CD4-positive, alpha-beta T cell treated with Interleukin-6 for 4 hours (primary cell): ENCODE data around the gene DDX51.
"Not testable (repeated sequence)": the region's sequence is repeated elsewhere in the genome, so short reads cannot be mapped to it uniquely, and the experiment has no call there.

Source experiments
- DNase-seq: peaks from one replicate; pipeline ENCODE4 v3.0.0-alpha.2; 2020; ENCODE audit warnings: mixed read lengths

Gene DDX51

DNA sequence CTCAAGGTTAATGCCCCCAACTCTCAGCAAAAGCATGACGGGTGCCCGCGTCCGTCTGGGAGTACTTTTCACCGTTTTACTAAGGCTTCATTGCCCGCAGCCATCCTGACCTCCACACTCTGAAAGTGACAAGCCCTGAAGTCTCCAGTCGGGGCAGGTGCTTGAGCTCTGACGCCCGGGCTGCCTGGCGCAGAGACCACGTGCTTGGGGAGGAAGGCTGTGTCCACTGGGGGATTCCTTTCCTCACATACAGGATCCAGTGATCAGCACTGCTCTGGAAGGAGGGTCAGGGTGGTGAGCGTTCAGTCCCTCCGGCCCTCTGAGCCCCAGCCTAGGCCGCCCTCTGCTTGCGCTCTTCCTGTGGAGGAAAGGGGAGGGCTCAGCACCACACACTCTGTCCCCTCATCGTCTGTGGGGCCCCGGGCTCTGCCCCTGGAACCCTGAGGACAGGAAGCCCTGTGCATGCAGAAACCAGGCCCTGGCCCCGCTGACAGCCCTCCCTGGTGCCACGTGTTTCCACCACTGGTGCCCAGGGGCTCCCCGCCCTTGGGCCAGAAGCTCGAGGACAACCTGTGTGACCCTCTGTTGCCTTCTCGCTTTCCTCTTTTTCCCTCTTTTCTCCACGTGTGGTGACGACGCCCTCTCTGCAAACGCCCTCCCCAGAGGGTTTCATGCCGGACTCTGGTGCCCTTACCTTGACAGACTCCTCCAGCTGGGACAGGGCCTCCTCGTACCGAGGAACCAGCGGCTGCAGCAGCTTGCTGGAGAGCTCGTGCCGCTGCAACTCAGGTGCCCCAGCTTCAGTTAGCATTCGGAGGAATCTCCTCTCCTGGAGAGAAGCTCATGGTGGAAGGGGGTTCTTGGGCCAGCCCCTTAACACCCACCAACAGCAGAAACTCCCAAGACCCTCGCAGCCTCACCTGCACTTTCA is 4.9 kb downstream of the DDX51 start:
- no peak for DNase-seq

DNA sequence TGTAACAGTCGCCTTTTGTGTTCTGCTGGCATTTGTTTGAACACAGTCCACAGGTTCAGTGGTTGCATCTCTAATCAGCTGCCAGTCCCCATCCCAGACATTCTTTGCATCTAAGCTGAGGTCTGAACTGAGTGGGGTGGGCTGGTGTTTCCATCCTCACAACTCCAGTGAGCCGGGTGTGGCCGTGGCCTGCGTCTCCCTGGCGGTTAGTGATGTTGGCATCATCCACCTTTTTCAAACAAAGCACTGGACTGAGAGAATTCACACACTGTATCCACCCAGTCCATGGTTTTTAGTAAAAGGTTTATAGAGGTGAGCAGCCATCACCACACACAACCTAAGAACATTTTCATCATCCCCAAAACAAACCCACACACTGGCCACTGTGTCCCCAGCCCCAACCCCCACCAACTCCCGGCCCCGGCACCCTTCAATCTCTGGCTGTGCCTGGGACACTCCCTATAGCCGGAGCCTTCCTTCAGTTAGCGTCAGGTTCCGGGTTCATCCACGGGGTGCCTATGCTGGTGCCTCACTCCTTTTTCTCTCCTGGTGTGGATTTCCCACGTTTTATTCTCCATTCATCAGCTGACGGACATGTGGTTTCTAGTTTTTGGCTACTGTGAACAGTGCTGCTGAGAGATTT is 6.5 kb downstream of the DDX51 start:
- DNase-seq = no peak

DNA sequence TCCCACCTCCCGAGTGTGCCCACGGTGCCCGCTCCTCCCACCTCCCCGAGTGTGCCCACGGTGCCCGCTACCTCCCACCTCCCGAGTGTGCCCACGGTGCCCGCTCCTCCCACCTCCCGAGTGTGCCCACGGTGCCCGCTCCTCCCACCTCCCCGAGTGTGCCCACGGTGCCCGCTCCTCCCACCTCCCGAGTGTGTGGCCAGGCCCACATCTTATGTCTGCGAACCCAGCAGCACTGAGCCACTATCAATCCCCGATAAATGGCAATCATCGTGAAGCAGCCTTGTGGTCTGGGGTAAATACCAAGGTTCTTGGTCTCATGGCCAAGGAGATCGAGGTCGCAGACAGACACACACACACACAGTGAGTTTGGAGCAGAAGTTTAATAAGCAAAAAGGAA is 7.9 kb downstream of the DDX51 start:
- DNase-seq = not testable (repeated sequence)

- not testable (repeated sequence) for DNase-seq
Measured at GRCh38 chr12:132134653-132135183, 9.4 kb downstream of the DDX51 start.

- DNase-seq = no peak
Measured at GRCh38 chr12:132133952-132134652, 10.0 kb downstream of the DDX51 start.

GRCh38 chr12:132132609-132133430 is 11.3 kb downstream of the DDX51 start:
- no peak for DNase-seq

GRCh38 chr12:132131952-132132351 is 12.2 kb downstream of the DDX51 start:
- DNase-seq = no peak

DNA sequence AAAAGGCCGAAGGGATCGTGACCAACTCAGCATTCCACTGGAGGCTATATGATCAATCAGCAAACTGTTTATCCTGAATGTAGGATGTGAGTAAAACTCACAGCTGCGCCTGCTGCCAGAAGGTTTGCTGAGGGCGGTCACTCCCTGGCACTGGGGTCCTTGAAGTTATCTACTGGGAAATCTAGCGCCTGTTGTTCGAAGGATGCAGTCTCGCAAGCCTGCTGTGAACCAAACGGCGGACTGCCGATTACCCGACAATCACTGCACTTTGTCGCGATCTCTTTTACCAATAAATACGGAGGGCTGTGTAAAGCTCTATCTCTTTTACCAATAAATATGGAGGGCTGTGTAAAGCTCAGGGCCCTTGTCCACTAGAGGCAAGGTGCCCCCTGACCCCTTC is 12.9 kb downstream of the DDX51 start:
- DNase-seq = no peak

GRCh38 chr12:132130690-132131089 is 13.4 kb downstream of the DDX51 start:
- no peak for DNase-seq

DNA sequence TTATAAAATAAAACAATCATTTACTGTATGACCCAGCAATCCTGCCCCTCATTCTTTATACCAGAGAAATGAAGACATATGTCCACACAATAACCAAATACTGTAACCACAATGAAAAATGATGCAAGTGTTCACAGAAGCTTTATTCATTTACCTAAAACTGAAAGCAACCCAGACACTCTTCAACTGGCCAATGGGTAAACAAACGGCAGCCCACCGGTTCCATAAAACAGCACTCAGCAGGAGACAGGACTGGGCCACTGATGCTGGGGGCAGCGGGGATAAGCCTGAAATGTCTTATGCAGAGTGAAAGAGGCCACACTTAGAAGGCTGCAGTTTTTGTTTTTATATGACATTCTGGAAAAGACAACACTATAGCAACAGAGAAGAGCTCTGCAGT is 15.1 kb downstream of the DDX51 start:
- DNase-seq = no peak

DNA sequence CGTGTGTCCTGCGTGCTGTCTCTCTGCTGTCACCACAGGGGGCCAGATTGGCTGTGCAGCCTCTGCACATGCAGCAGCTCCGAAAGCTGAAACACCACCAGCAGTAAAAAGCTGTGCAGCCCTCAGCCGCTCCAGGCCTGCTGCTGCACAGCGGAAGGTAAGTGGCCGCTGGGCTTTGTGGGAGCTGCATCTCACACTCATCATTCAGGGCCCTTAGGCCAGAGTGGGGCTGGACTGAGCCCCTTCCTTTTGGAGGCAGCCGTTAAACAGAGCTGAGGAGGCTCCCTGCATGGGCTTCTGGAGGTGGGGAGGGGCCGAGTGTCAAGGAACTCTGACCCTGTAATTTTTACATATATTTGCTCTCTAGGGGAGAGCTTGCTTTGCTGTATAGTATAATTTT is 17.1 kb downstream of the DDX51 start:
- no peak for DNase-seq

DNA sequence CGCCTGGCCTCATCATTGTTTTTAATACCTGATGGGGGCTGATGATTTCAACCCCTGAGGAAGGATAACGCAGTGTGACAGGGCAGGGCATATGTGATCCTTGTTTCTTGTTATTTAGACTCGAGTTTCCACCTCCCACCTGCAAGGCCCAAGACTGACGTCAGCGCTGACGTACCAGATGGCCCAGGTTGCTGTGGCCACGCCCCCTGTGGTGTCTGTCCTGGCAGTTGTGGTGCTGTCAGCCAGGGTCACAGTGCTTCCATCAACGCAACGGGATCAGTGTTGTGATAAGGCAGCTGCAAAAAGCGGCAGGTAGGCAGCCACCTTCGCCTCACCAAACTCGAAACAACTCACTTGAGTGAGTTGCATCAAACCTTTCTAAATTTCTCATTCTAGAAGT is 18.4 kb downstream of the DDX51 start:
- no peak for DNase-seq

- DNase-seq = no peak
Measured at GRCh38 chr12:132124766-132125425, 19.2 kb downstream of the DDX51 start.

DNA sequence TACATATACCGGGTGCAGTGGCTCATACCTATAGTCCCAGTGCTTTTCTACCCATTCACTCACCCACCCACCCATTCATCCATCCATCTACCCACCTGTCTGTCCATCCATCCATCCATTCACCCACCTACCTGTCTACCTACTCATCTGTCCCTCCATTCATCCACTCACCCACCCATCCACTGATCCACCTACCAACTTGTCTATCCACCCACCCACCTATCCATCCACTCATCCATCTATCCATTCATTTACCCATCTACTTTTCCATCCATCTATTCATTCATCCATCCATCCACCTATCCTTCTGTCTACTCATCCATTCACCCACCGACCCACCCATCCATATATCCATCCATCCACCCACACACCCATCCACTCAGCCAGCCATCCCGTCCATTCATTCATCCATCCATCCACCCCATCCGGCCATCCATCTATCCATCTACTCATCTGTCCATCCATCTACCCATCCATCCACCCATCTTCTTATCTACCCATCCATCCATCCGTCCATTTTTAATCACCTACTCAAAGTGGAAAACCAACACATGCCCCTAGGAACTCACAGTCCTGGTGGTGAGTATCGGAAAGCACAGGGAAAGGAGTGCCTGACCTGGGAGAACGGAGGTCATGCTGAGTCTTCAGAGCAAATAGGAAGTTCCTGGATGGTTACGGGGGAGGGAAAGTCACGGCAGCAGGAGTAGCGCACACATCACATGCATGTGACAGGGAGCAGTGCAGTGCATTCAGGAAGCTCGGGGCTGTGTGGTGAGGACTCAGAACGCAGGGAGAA is 20.0 kb downstream of the DDX51 start:
- no peak for DNase-seq

GRCh38 chr12:132121283-132121682 is 22.8 kb downstream of the DDX51 start:
- DNase-seq = no peak

GRCh38 chr12:132118876-132119275 is 25.2 kb downstream of the DDX51 start:
- no peak for DNase-seq

DNA sequence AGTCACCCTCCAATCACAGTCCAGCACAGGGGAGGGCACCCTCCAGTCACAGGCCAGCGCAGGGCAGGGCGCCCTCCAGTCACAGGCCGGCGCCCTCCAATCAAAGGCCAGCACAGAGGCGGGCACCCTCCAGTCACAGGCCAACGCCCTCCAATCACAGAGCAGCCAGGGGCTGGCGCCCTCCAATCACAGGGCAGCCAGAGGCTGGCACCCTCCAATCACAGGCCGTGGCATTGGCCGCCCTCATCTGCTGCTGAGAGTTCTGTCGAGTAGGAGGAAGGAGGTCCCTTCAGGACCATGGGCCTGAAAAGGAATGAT is 26.6 kb downstream of the DDX51 start:
- DNase-seq = no peak

DNA sequence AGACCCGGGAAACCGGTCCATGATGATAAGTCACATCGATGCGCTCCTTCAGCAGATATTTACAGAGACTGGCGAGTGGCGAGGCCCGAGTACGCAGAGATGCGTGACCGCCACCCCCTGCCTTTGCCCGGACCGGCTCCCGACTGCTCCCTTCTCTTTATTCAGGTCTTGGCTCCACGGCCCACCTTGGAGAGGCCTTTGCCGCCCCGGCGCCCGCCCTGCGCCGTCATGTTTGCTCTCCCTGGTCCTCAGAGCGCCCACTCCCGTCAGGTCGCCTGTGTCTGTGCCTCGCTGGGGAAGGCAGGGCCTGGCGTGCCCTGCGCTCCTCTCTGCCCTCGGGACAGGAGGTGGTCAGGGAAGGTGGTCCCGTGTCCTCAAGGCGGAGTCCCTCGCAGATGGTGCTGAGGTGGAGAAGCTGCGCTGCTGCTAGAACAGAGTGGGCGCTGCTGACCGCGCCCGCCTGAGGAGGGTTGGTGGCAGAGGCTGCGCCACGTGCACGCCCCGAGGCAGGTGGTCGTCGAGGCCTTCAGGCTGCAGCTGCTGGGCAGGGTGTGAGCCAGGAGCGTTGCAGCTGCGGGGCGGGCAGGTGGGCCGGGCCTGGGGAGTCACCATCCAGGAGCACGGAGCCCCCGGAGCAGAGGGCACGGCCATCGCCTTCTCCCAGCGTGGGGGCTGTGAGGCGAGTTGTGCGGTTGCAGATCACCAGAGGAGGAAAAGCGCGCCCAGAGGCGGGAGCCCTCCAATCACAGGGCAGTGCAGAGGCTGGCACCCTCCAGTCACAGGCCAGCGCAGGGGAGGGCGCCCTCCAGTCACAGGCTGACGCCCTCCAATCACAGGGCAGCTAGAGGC is 27.2 kb downstream of the DDX51 start:
- no peak for DNase-seq

- no peak for DNase-seq
Measured at GRCh38 chr12:132115500-132115899, 28.6 kb downstream of the DDX51 start.

DNA sequence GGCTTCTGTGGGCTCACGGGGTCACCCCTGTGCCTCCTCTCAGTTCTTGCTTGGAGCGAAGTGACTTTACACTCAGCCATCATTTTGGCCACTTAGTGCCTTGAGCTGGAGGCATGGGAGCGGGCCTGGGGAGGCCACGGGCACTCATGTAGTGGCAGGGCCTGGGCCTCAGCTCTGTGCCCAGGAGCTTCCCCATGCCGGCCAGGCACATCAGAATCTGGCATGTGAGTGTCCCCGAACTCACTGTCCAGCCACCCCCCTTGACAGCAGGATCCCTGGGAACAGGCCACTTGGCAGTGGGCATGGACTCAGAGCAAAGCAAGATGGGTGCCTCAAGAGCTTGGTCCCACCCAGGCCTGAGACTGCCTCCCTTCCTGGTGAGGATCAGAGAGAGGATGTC is 29.5 kb downstream of the DDX51 start:
- no peak for DNase-seq
